ENCODE measurements around the gene LYST.
"Not testable (repeated sequence)": the region's sequence is repeated elsewhere in the genome, so short reads cannot be mapped to it uniquely, and the experiment has no call there.

Gene LYST

GRCh38 chr1:235855811-235856429 is 10.8 kb downstream of the LYST start:
- no peak for DNase-seq

- no peak for DNase-seq
Observed at GRCh38 chr1:235854347-235854746, 12.4 kb downstream of the LYST start.

DNA sequence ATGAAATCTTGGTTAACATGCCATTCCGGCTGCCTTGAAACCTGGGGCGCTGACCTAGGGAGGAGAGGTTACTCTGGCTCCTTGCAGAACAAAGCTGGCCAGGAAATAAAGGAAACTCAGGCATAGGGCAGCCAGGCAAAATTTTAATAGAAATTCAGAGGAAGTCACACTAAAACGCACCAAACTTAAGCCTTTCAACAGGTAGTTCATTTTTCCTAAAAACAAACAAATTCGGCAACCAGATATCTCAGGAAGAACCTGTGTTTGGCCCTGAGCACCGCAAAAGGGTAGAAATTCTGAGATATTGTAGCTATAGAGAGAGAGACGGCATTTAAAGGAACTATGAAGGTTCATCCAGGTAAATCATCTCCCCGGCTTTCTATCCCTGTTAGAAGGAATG is 13.1 kb downstream of the LYST start:
- DNase-seq, result no peak

DNA sequence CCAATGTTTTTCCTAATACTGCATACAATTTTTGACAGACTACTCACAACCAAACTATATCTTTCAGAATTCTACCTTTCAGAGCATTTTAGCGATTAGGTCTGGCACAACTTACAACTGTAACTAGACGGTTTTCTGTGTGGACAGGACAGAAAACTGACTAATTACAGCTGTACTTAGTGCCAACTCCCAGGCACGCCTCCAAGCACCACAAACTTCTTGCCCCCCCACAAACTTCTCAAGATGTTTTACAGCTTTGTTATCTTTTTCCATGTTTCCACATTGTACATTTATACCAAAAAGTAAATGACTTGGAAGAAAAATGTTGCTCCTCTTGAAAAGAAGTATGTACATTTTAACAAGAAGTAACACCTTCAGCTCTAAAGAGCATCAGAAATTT is 13.8 kb downstream of the LYST start:
- DNase-seq, result no peak

DNA sequence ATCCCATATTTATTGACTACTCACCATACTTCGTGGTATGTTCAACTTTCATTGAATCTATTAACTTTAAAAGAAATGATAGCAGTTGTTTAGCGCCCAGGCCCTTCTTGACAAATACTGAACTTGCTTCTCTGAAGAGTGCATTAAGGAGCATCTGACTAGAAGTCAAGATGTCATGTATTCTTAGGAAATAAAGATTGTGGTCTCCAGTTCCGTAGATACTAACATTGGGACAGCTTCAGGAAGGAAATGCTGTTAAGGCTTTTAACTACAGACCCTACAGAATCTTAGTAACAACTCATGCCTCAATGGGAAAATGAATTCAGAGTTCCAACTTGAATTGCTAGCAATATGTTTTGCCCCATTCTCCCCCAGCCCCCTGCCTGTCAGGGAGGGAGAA is 14.8 kb downstream of the LYST start:
- DNase-seq, result no peak

DNA sequence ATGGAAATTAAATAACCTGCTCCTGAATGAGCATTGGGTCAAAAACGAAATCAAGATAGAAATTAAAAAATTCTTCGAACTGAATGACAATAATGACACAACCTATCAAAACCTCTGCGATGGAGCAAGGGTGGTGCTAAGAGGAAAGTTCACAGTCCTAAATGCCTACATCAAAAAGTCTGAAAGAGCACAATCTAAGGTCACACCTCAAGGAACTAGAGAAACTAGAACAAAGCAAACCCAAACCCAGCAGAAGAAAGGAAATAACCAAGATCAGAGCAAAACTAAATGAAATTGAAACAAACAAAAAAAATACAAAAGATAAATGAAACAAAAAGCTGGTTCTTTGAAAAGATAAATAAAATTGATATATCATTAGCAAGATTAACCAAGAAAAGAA is 18.5 kb downstream of the LYST start:
- not testable (repeated sequence) for DNase-seq

- DNase-seq, result not testable (repeated sequence)
Observed at GRCh38 chr1:235845656-235846107, 21.0 kb downstream of the LYST start.

GRCh38 chr1:235844776-235845175 is 21.9 kb downstream of the LYST start:
- DNase-seq, result no peak

DNA sequence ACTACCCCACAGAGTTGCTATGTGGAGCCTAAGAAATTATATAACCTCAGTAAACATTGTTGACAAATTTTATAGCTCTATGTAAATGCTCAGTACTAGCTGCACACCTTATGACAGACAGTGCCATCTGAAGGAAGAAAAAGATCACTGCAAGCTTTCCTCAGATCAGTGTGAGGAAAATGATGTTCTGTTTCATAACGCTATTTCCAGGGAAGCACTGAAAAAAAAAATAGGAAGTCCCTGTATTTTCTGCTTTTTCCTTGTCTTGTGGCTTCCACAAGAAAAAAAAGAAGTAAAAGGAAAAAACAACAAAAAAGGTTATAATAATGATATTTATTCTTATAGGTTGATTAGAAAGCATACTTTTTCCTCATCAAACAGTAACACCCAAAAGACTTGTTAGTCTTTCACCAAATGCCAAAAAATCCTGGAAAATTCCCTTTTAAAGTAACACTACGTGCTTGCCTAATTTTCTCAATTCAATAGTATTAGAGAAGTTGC is 23.2 kb downstream of the LYST start:
- DNase-seq, result no peak

DNA sequence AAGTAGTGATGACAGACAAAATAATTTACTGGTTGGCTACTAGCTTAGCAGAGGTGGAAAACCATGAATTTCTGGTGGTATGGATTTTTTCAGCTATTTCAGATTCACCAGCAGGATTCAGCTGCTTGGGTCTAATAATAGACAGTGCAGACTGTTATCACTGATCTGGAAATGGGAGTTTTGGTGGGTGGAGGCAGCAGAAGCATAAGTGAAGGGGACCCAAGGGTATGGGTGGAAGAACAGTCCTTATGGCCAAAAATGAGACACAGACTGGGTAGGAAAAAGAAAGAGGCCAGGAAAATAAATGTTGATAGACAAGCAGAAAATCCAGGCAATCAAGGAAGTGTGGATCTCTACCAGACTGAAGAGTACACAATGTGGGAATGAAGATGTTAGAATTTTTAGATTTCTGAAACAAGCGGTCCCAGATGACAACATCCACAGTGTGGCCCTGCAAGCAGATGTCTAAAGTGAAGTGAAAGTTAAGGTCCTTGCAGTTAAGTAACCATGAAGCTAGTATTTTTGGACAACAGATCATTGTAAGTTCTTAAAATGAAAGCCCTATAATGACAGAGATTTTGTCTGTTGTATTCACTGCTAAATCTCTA is 24.7 kb downstream of the LYST start:
- no peak for DNase-seq

GRCh38 chr1:235838021-235838420 is 28.7 kb downstream of the LYST start:
- DNase-seq, result no peak

DNA sequence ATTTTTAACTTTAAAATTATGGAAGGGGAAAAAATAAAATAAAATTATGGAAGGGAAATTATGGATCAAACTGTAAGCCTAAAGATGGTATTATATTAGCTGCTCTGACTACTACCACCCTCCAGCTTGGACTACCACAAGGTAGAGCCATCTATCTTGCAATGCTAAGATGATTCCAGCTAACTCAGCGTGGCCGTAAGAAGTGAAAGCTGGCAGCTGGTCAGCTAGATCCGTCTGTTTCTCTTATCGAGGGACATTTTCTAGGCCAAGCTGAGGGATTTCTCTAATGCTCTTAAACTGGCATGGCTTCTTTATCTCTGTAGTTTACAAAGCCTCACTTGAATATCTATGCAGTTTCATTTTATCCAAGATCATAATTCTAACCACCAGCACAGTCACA is 31.5 kb downstream of the LYST start:
- no peak for DNase-seq

- no peak for DNase-seq
Observed at GRCh38 chr1:235834620-235835019, 32.1 kb downstream of the LYST start.

DNA sequence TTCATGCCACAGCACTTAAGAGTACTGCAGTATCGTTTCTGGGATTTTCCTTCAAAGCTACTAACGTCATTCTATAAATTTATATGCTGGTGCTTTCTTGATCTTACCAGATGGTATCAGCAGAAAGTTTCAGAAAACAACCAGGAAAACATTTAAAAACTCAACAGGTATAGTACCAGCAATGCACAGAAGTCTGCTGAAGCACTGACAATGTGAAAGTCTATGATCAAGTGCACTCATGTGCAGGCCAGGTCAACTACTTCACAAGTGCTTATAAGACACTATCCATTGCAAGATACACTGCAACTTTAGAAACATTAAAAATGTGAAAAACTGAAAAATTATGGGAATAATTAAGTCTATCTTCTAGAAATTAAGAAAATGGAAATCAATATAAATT is 34.7 kb downstream of the LYST start:
- DNase-seq, result no peak

- DNase-seq, result no peak
Observed at GRCh38 chr1:235831148-235831547, 35.6 kb downstream of the LYST start.

DNA sequence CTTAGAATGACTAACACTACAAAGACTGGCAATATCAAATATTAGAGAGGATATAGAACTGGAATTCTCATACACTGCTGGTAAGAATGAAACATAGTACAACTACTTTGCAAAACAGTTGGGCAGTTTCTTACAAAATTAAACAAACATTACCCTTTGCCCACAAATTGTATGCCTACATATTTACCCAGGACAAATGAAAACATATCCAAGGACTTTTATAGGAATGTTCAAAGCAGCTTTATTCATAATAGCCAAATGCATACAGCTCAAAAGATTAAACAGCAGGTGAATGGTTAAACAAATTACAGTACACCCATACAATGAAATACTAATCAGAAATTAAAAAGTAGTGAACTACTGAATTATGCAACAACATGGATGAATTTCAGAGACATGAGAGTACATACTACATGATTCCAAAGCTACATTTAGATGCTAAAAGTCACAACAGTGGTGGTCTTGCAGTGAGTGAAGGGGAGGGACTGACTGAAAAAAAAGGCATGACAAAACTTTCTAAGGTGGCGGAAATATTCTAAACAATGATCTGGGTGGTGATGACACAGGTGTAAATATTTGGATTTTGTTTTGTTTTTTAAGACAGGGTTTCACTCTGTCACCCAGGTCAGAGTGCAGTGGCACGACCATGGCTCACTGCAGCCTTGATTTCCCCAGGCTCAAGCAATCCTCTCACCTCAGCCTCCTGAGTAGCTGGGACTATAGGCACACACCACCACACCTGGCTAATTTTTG is 40.4 kb downstream of the LYST start:
- DNase-seq, result no peak

DNA sequence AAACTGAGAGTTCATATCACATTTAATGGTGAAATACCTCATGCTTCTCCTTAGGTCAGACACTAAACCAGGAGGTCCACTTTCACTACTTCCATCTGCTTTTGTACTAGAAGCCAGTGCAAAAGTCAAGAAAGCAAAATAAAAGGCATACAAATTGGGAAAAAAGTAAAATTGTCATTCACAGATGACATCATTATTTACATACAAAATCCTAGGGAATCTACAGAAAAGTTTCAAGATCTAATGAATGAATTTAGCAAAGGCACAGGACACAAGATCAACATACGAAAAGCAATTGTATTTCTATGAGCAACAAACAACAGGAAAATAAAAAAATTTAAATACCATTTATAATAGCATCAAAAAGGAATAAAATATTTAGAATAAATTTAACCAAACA is 41.5 kb downstream of the LYST start:
- DNase-seq, result no peak

DNA sequence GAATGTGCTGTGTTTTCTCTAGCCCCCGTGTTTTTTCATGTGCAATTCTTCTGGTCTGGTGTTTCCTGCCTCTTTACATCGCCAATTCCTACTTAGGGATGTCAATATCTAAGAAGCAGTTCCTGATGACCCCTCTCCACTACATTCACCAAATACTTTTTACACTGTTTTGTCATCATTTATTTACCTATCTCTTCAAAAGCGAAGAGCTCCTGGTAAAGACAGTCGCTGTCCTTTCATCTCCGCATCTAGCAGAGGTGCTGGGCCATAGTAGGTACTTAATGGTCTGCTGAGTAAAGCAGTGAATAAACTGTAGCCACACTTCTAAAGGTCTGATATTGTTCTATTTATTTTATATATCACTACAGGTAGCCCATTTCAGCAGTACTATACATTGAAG is 43.0 kb downstream of the LYST start:
- DNase-seq, result no peak

DNA sequence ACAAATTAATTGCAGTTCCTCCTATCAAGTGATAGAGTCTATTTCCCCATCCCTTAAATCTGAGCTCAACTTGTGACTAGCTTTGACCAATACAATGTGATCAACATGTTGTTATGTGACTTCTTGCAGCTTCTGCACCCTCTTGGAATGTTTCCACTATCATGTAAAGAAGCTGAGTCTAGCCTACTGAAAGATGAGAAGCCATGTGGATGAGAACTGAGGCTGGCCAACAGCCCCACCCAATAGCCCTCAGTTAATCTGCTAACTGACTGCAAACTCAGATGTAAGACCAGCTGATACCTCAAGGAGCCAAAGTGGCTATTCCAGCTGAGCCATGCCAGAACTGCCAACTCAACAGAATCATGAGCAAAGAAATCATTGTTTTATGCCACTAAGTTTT is 44.0 kb downstream of the LYST start:
- no peak for DNase-seq

GRCh38 chr1:235821361-235821981 is 45.2 kb downstream of the LYST start:
- no peak for DNase-seq

DNA sequence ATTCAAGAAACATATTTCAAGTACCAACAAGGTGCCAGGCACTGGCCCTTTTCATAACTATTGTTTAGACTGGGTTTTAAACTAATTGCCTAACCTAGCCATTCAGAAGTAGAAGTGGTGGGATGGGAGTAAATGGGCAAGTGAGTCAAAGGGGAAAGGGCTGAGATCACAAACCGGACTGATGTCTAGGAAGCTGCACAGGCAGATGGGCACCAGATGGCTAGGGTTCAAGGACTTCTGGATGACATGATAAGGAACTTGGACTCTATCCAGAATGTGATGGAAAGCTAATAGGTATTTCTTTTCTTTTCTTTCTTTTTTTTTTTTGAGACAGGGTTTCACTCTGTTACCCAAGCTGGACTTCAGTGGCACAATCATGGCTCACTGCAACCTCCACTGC is 46.6 kb downstream of the LYST start:
- DNase-seq, result no peak

DNA sequence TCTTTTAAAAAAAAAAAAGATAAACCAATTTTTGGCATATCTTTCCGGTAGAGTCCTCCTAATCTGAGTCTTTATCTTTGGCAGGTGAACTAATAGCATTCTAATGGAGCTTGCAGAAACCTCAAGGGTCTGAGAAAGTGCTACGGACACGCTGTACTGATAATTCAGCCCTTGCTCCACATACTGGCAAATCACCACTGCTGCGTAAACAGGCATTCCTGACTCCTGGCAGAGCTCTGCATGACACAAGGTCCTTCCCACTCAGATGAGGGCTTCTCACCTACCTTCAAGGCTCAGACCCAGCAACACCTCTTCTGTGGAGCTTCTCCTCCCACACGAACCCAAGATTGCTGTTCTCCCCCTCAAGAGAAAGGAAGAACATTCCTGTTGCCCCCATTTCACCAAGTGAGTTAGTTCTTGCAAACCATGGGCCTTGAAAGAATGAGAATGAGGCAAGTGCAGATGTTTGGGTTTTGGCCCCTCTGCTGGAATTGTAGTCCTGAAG is 48.0 kb downstream of the LYST start:
- DNase-seq, result no peak

GRCh38 chr1:235817101-235817728 is 49.5 kb downstream of the LYST start:
- no peak for DNase-seq
